GM10248 (cell line): ENCODE results near the gene ICA1.

Experiments used
- CTCF ChIA-PET: fragments of 300-600 bp; sonication (Branson Sonifier 250); formaldehyde crosslinking; extraction: SDS; loops from one replicate; lab custom pipeline; 2021; ENCODE audit warnings: antibody characterized with exemption; lab: Yijun Ruan, JAX
- POLR2A ChIA-PET: fragments of 350-650 bp; sonication (Branson Sonifier 250); formaldehyde crosslinking; extraction: SDS; loops from one replicate; lab custom pipeline; 2020; ENCODE audit warnings: antibody characterized with exemption; lab: Yijun Ruan, JAX
- DNase-seq: peaks from one replicate; pipeline ENCODE4 v3.0.0; 2012; ENCODE audit errors: extremely low spot score
- TF ChIP-seq, protein P1 (sequence below): IDR thresholded peaks from 2 replicates; pipeline ENCODE4 v1.5.1; 2012; ENCODE audit warnings: mild to moderate bottlenecking, low read depth; ENCODE audit errors: extremely low read depth, missing control alignments, control extremely low read depth

The ICA1 gene

DNA sequence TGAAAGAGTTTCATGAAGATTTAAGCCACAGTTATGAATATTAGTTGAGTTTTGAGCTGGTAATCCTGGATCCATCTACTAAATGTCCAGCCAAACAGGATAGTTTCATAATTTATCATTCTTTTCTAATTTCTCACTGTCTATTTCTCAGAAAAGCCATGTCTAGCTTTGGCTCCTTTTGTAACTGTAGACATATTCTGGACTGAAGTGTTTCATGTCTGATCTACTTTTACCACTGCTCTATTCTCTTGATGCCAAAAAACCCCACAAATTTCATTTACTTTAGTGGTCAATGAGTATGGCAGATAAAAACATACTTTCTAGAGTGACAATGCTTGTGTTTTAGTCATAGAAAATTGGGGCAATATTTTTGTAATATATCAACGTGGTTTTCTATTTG is 61.2 kb downstream of the ICA1 start:
- ChIA-PET POLR2A (no interaction called here), CTCF (interaction anchor here (3.3 kb wide), 1 partner anchor 10 kb away, joined by 18 read pairs; no protein-coding TSS in a partner anchor)
- DNase-seq: no peak
- TF ChIP-seq, protein P1, sequence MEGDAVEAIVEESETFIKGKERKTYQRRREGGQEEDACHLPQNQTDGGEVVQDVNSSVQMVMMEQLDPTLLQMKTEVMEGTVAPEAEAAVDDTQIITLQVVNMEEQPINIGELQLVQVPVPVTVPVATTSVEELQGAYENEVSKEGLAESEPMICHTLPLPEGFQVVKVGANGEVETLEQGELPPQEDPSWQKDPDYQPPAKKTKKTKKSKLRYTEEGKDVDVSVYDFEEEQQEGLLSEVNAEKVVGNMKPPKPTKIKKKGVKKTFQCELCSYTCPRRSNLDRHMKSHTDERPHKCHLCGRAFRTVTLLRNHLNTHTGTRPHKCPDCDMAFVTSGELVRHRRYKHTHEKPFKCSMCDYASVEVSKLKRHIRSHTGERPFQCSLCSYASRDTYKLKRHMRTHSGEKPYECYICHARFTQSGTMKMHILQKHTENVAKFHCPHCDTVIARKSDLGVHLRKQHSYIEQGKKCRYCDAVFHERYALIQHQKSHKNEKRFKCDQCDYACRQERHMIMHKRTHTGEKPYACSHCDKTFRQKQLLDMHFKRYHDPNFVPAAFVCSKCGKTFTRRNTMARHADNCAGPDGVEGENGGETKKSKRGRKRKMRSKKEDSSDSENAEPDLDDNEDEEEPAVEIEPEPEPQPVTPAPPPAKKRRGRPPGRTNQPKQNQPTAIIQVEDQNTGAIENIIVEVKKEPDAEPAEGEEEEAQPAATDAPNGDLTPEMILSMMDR: no peak

DNA sequence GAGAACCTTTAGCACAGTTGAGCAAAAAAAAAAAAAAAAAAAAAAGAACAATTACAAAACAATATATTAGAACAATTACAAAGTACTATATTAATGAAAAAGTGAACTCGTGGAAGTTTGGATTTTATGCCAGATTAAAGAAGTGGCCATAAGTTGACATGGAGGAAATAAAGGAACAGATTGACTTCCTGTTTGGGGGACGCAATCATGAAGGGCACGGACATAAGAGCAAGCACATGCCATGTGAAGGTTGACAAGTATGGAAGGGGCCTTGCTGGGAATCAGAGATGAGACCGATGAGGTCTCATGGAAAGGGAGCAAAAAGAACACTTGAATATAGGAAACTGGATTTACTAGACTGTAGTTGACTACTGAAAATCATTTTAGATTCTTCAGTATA is 61.7 kb downstream of the ICA1 start:
- no peak for DNase-seq
- ChIA-PET CTCF (interaction anchor here (3.3 kb wide), 1 partner anchor 10 kb away, joined by 18 read pairs; no protein-coding TSS in a partner anchor), POLR2A (no interaction called here)

DNA sequence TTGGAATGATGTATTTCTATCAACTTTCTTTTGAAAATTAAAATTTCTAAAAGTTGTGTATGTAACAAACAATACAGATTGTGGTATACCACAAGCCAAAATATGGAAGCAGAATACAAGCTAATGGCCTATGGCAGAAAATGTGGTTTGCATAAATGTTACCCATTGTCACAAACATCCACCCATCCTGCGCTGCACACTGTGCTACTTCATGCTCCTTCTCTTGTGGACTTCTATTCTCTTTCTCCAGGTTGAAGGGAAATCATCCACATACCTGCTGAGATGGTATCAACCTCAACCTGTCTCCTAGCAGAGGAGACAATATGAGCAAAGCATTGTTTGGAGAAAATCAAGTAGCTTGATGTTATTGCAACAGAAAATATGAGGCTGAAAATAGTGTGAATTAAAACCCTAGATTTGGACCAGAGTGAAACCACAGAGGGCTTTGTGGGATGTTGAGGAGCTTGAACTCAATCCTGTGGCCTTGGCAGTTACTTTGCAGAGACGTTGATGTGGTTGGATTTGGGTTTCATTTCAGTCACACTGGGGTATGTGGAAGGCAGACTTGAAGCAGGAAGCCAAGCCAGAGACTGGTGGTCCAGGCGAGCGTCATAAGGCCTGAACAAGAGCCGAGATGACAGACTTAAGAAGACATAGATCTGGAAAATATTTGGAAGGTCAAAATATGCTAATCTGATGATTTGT is 63.8 kb downstream of the ICA1 start:
- DNase-seq: no peak
- POLR2A ChIA-PET: no interaction called here
- TF ChIP-seq, protein P1: no peak
- CTCF ChIA-PET: interaction anchor here (1.0 to 3.9 kb wide), 5 partner anchors 8 to 517 kb away, joined by 3 to 18 read pairs (median 4); no protein-coding TSS in a partner anchor

More for the DNA sequence above, 61.7 kb downstream of the ICA1 start:
- TF ChIP-seq, protein P1: no peak

DNA sequence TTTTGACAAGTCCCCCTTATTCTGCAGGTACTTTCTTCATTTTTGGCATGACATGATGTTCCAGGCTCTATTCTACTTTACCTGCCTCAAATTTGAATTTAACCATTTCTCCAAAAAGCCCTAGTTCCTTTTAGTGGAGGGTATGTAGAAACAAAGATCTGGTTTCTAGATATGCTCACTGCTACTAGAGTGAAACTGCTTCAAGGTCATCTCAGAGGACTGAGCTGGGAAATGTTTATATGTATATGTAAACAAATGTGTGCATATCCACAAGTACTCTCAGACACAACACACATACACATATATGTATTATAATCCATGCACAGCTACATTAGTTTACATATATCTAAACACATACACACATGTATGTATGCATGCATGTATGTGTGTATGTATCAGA is 69.1 kb downstream of the ICA1 start:
- CTCF ChIA-PET: interaction anchor here (1.0 to 1.3 kb wide), 2 partner anchors 10 to 15 kb away, joined by 3 to 4 read pairs; no protein-coding TSS in a partner anchor
- TF ChIP-seq, protein P1: no peak
- no peak for DNase-seq
- POLR2A ChIA-PET: no interaction called here

DNA sequence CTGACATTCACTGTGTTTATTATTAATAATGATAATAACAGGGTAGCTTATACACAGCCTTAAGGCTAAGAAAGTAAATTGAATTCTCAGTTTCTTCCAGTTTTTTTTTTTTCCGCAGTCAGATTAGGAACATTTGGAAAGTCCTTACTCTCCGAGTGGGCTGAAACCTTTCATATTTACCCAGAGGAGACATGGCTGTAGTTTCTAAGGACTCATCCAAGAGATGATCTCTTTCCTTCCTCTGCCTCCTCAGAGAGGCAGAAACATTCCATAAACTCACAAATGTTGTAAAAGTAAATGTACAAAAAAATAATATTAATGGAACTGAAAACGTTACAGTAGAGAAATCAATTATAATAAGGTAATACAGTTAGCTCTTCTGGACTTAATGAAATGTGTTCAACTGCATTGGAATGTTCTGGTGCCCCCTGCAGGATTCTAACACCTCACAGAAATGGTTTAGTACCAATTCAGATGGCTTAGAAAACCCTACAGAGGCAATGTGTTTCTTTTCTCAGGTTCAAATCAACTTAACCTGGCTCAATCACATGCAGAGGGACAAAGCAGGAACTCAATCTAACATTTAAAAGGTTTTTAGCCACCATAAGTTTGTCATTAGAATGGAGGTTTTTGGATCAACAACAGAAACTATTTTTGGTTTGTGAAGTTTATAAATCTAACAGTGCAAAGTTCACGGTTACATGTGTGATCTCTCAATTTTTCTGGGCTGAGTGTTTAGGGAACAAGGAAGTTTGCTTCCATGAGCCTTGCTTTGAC is 71.7 kb downstream of the ICA1 start:
- DNase-seq: peak; percentile 55
- CTCF ChIA-PET: interaction anchor here (0.6 to 4.2 kb wide), 59 partner anchors 8 to 1087 kb away, joined by 3 to 50 read pairs (median 4); partner anchors contain the start of gene RPA3
- POLR2A ChIA-PET: interaction anchor here (1.1 kb wide), 1 partner anchor 548 kb away, joined by 4 read pairs; no protein-coding TSS in a partner anchor
- TF ChIP-seq, protein P1: peak; percentile 60

DNA sequence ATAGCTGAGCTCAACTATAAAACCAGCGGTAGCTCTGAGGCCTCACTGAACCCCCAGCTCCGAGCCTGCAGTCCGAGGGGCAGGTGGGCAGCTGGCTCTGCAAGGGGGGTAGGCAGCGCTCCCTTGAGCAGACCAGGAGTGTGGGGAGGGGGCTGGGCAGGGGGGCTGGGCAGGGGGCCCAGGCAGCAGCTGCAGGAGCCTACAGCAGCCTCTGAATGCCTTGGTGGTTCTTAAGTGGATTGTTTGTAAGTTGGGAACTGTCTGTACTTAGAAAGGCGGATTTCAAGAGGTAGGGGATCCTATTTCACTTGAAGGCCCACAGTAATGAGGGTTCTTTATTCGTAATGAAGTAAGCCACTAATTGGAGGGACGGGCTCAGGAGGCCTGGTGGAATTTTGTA is 72.3 kb downstream of the ICA1 start:
- DNase-seq: no peak
- TF ChIP-seq, protein P1: no peak
- ChIA-PET POLR2A (interaction anchor here (1.1 kb wide), 1 partner anchor 547 kb away, joined by 4 read pairs; no protein-coding TSS in a partner anchor), CTCF (interaction anchor here (0.6 to 4.2 kb wide), 50 partner anchors 9 to 614 kb away, joined by 3 to 50 read pairs (median 4); partner anchors contain the start of gene RPA3)
